Pulmonary artery endothelial cell (primary cell): ENCODE results near the gene URI1. TPM values are rescaled to one million over a fixed set of nuclear protein-coding genes. Genes with fewer than 3 reads are reported as not detected.

Experiments used
- DNase-seq: peaks from one replicate; pipeline ENCODE4 v3.0.0-alpha.2; 2011; ENCODE audit warnings: low read depth, low spot score
- total RNA-seq: library from RNA; depleted of rRNA; stranded (reverse); fragments of >200 nt; gene quantifications from 2 replicates; pipeline ENCODE4 v1.2.3, GENCODE V29; 2014

The URI1 gene
- total RNA-seq, 1 donor from 2014 or later: 41.8 TPM

- no peak for DNase-seq
Measured at GRCh38 chr19:29967623-29968022, 25.6 kb downstream of the URI1 start.

- no peak for DNase-seq
Measured at GRCh38 chr19:29969891-29970290, 27.9 kb downstream of the URI1 start.

GRCh38 chr19:29971002-29971401, 29.0 kb downstream of the URI1 start:
- no peak for DNase-seq

GRCh38 chr19:29971648-29972047, 29.6 kb downstream of the URI1 start:
- no peak for DNase-seq

- no peak for DNase-seq
Measured at GRCh38 chr19:29974701-29975100, 32.7 kb downstream of the URI1 start.

GRCh38 chr19:29976151-29976943, 34.3 kb downstream of the URI1 start:
- no peak for DNase-seq

GRCh38 chr19:29978080-29978479, 36.0 kb downstream of the URI1 start:
- no peak for DNase-seq

GRCh38 chr19:29983568-29983967, 41.5 kb downstream of the URI1 start:
- no peak for DNase-seq

GRCh38 chr19:29985196-29985595, 43.2 kb downstream of the URI1 start:
- DNase-seq: no peak

- no peak for DNase-seq
Measured at GRCh38 chr19:29988351-29988750, 46.3 kb downstream of the URI1 start.

- DNase-seq: no peak
Measured at GRCh38 chr19:29992233-29992867, 50.3 kb downstream of the URI1 start.

- DNase-seq: no peak
Measured at GRCh38 chr19:29999490-29999889, 57.5 kb downstream of the URI1 start.

GRCh38 chr19:30000862-30001261, 58.8 kb downstream of the URI1 start:
- DNase-seq: no peak

- no peak for DNase-seq
Measured at GRCh38 chr19:30001301-30001700, 59.3 kb downstream of the URI1 start.

GRCh38 chr19:30001791-30002190, 59.8 kb downstream of the URI1 start:
- no peak for DNase-seq

GRCh38 chr19:30003866-30004265, 61.8 kb downstream of the URI1 start:
- no peak for DNase-seq

- DNase-seq: no peak
Measured at GRCh38 chr19:30004403-30004802, 62.4 kb downstream of the URI1 start.

- no peak for DNase-seq
Measured at GRCh38 chr19:30006207-30006606, 64.2 kb downstream of the URI1 start.

GRCh38 chr19:30008169-30008568, 66.1 kb downstream of the URI1 start:
- DNase-seq: no peak

- DNase-seq: no peak
Measured at GRCh38 chr19:30009013-30009412, 67.0 kb downstream of the URI1 start.

- no peak for DNase-seq
Measured at GRCh38 chr19:30011051-30011578, 69.1 kb downstream of the URI1 start.

- no peak for DNase-seq
Measured at GRCh38 chr19:30014770-30015169, 72.7 kb downstream of the URI1 start.

- no peak for DNase-seq
Measured at GRCh38 chr19:30017172-30017571, 75.1 kb downstream of the URI1 start.
